Measurements from ENCODE around the gene LSAMP.

LSAMP gene

GRCh38 chr3:116429479-116430269, 15.6 kb downstream of the LSAMP start:
- DNase-seq: no peak

- no peak for DNase-seq
These were observed 19.3 kb downstream of the LSAMP start for GRCh38 chr3:116426036-116426435.

DNA sequence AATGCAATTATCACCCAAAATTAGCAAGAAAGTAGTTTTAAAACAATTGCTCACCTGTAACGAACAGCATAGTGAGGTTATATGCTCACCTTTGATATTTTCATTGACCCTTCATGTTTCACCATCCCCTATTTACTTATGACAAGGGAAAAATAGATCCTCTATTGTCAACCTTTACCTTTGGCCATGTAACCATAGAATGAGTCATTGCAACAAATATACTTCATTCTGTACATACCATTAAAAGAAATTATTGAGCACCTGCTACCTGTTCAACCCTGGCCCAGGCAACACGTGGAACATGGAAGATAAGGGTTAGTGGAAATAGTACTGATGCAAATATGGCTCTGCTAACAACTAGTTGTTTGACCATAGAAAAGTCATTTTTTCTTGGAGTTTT, 20.2 kb downstream of the LSAMP start:
- DNase-seq: no peak

GRCh38 chr3:116423945-116424344, 21.3 kb downstream of the LSAMP start:
- no peak for DNase-seq

- DNase-seq: no peak
These were observed 21.9 kb downstream of the LSAMP start for GRCh38 chr3:116423374-116423773.

- DNase-seq: no peak
These were observed 28.1 kb downstream of the LSAMP start for GRCh38 chr3:116417151-116417550.

DNA sequence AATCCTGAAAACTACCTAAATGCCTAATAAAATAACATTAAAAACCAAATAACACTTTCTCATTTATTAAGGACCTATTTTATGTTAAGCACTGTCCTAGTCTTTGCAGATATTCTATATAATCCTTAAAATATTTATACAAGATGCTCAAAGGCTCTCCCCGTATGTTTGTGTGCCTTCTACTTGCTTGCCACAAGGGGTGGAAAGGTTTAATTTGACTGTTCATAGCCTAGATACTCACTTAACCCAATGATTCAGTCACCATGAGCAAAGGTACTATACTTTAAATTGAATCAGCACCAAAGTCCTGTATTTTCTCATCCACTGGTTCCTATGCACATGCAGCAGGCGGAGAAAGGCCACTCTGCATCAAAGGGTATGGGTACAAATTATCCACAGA, 32.0 kb downstream of the LSAMP start:
- no peak for DNase-seq

- DNase-seq: no peak
These were observed 36.8 kb downstream of the LSAMP start for GRCh38 chr3:116408473-116408872.

DNA sequence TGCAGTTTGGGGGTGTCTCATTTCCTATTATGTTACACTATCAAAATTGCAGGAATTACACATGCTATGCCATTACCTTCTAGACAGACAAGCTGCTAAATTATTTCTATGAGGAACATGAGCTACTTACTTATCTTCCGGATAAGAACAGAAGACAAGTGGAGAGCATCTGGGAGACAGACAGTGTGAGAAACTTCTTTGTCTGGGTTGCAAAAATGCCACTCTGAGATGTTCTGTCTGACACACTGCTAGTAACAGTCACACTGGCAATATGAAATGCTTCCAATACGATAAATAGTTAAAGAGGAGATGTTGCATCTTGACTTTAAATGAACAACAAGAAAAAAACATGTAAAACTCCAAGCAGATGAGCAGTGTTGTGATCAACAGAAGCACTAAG, 40.1 kb downstream of the LSAMP start:
- DNase-seq: no peak

GRCh38 chr3:116399701-116400226, 45.5 kb downstream of the LSAMP start:
- DNase-seq: no peak

DNA sequence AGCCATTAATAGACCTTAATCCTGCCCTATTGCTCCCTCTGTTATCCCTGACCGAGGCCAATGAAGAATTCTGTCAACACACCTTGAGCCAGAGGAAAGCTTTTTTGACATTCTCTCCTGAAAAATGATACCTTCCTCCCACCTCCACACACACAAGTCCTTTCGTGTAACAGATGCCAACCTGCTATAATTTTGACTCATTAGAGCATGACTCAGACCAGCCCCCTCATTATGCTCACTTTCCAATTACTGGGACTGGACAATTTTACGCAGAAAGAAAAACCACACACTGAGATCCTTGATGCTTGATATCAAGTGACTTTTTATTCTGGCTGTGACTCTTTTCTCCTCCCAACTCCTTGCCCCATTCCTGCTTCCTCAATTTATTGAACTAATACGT, 50.9 kb downstream of the LSAMP start:
- no peak for DNase-seq

- no peak for DNase-seq
These were observed 52.1 kb downstream of the LSAMP start for GRCh38 chr3:116393199-116393598.

- DNase-seq: no peak
These were observed 53.0 kb downstream of the LSAMP start for GRCh38 chr3:116392291-116392690.

DNA sequence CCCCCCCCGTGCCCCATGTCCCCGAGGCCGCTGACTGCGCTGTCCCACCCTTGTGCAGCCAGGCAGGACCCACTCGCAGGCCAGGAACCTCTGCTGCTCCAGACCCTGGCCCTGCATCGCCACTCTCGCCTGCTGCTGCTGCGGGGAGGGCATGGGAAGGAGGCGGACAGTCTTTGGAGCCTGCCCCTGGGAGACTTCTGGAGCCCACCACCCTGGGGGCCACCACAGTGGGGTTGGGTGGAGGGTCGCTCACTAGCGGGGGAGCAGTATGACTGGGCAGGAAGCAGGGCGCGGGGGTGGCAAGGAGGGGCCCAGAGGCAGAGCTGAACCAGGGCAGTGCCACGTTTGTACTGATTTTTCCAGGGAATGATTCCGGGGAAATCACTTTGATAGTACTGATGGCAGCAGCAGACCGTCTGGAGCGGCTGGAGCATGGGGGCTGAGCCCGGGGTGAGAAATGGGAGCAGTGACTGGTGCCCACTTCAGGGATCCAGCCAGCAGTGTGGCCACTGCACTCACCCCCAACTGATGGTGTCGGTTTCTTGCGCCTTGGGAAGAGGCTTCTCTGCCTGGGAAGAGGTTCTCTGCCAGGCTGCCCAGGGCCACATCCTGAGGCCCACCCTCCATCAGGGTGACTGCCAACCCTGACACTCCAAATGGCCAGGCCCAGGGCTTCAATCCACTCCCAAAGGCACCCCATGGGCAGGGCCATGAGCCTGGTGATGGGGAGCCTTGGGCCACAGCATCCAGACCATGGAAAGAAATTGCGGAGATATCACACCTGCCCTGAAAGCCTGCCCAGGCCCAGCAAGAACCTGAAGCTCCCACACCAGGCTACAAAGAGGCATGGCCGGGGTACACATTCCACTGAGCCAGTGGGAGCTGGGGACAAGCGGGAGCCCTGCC, 53.7 kb downstream of the LSAMP start:
- DNase-seq: no peak

GRCh38 chr3:116390318-116390717, 55.0 kb downstream of the LSAMP start:
- no peak for DNase-seq

DNA sequence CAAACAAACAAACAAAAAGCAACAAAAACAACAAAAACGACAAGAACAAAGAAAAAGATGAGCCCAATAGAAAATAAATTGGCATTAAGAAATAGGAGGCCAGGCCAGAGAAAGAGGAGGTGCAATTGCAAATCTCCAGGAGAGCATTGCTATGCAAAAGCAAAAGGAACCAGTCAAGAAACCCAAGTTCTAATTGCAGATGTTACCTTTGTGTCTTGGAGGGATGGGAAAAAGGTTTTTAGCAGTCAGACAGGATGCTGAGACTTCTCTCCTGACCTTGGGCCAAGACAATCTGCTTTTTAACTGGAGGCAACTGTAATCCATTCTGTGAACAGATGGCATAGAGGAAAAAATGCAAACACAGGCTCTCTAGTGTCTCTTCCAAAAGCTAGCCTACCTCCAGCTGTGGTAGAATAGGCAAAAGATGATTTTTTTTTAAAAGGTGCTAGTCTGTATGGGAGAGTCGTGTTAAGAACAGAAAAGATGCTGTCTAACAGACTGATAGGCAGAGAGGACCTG, 56.4 kb downstream of the LSAMP start:
- no peak for DNase-seq

DNA sequence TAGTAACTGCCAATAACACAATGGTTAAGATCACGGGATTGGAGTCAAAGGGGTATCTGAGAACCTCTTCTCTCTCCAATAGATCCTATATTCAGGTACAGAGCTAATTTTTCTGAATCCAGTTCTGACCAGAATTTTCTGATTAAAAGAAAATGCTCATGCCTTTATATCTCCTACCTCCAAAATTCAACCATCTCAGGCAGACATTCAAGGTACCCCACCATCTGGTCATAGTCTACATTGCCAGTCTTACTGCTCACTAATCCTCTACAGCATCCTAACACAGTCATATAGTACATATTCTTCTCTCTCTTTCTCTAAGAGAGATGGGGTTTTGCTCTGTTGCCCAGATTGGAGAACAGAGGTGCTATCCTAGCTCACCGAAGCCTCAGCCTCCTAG, 59.1 kb downstream of the LSAMP start:
- no peak for DNase-seq

DNA sequence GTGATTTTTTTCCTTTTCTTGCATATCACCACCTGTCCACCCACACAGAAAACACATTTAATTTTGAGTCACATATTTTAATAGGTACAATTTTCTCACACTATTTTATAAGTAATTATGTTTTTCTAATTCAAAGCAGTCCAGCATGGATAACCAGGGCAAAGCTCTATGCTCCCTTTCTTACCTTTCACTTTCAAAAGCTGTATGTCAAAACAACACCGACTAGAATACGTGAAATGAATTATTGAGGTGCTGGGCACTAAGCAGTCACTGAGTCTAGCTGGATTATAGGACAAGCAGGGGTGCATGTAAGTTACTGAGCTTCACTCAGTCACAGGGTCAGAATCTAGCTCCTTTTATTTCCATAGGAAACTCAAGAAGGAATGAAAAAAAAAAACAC, 60.6 kb downstream of the LSAMP start:
- no peak for DNase-seq

DNA sequence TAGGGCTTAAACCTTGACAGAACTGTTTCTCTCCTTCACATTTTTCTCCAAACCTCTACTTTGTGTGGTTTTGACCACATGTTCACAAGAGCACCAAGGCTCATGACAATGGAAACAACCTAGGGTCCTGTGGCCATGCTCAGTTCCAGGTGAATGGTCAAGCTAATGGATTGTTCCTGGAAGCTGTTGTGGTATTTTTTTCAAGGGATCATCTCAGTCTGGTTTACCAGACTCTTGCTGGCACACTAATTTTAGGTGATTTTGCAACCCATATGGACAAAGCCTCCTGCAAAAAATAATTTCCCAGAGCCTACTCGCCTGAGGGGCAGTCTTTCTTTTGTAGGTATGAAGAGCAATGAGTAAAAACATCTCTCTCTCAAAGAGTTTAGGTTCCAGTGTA, 67.2 kb downstream of the LSAMP start:
- DNase-seq: no peak

GRCh38 chr3:116374901-116375300, 70.4 kb downstream of the LSAMP start:
- no peak for DNase-seq

GRCh38 chr3:116367761-116368395, 77.4 kb downstream of the LSAMP start:
- no peak for DNase-seq

GRCh38 chr3:116356056-116356455, 89.2 kb downstream of the LSAMP start:
- DNase-seq: no peak

- DNase-seq: no peak
These were observed 90.9 kb downstream of the LSAMP start for GRCh38 chr3:116354382-116354781.

All from activated CD4-positive, CD25-positive, alpha-beta regulatory T cell treated with anti-CD3 and anti-CD28 coated beads, Interleukin-2, amount 50 U/mL, for 72 hours (primary cell).